GM19240 (cell line): Measurements from ENCODE around the gene DMWD.
A peak's percentile ranks its signal among the peaks of the same experiment; 100 is the strongest.

Source experiments
- DNase-seq: peaks from one replicate; pipeline ENCODE4 v3.0.0; 2011; ENCODE audit warnings: low spot score; ENCODE audit not compliant: insufficient read length

The DMWD gene

GRCh38 chr19:45789035-45789786 lies 3.4 kb downstream of the DMWD start:
- no peak for DNase-seq

GRCh38 chr19:45786533-45786894 lies 6.1 kb downstream of the DMWD start:
- no peak for DNase-seq

GRCh38 chr19:45785781-45786532 lies 6.7 kb downstream of the DMWD start:
- no peak for DNase-seq

GRCh38 chr19:45785097-45785496 lies 7.5 kb downstream of the DMWD start:
- DNase-seq: no peak

GRCh38 chr19:45784096-45784495 lies 8.5 kb downstream of the DMWD start:
- DNase-seq: no peak

GRCh38 chr19:45782820-45783785 lies 9.5 kb downstream of the DMWD start:
- no peak for DNase-seq

- no peak for DNase-seq
These were observed 10.4 kb downstream of the DMWD start, which contains the start of gene DMPK for GRCh38 chr19:45782162-45782691. TSS of gene DMPK (minus strand) at chr19:45782490. CDS start at chr19:45782352, 138 bp downstream.

GRCh38 chr19:45781214-45782161 lies 11.2 kb downstream of the DMWD start:
- DNase-seq: no peak

GRCh38 chr19:45780448-45781213 lies 12.0 kb downstream of the DMWD start:
- DNase-seq: no peak

GRCh38 chr19:45780146-45780447 lies 12.5 kb downstream of the DMWD start:
- DNase-seq: no peak

- DNase-seq: peak; percentile 92
These were observed 13.2 kb downstream of the DMWD start for GRCh38 chr19:45779231-45780145.

- no peak for DNase-seq
These were observed 14.5 kb downstream of the DMWD start for GRCh38 chr19:45778010-45778661.

- DNase-seq: no peak
These were observed 15.2 kb downstream of the DMWD start for GRCh38 chr19:45777395-45777961.

- no peak for DNase-seq
These were observed 17.9 kb downstream of the DMWD start for GRCh38 chr19:45774765-45775164.

GRCh38 chr19:45773384-45773783 lies 19.3 kb downstream of the DMWD start:
- DNase-seq: no peak

GRCh38 chr19:45772912-45773311 lies 19.7 kb downstream of the DMWD start:
- no peak for DNase-seq

- DNase-seq: no peak
These were observed 20.4 kb downstream of the DMWD start for GRCh38 chr19:45772130-45772840.
